HG03064 (cell line): Measurements from ENCODE around the gene MACROD2.
"Not testable (repeated sequence)": the region's sequence is repeated elsewhere in the genome, so short reads cannot be mapped to it uniquely, and the experiment has no call there.

ENCODE experiments used
- ATAC-seq: cut with Tn5 transposase; IDR thresholded peaks from one replicate; pipeline ENCODE4 v1.9.1; 2021; ENCODE audit warnings: low read depth; ENCODE audit not compliant: unreplicated experiment

The MACROD2 gene

GRCh38 chr20:15760001-15760621 lies 1764.8 kb downstream of the MACROD2 start:
- ATAC-seq = no peak

- ATAC-seq = no peak
Observed at GRCh38 chr20:15763366-15763765, 1768.0 kb downstream of the MACROD2 start.

GRCh38 chr20:15767586-15767985 lies 1772.3 kb downstream of the MACROD2 start:
- no peak for ATAC-seq

- no peak for ATAC-seq
Observed at GRCh38 chr20:15767999-15768741, 1772.9 kb downstream of the MACROD2 start.

- no peak for ATAC-seq
Observed at GRCh38 chr20:15772826-15773225, 1777.5 kb downstream of the MACROD2 start.

GRCh38 chr20:15774926-15775325 lies 1779.6 kb downstream of the MACROD2 start:
- no peak for ATAC-seq

DNA sequence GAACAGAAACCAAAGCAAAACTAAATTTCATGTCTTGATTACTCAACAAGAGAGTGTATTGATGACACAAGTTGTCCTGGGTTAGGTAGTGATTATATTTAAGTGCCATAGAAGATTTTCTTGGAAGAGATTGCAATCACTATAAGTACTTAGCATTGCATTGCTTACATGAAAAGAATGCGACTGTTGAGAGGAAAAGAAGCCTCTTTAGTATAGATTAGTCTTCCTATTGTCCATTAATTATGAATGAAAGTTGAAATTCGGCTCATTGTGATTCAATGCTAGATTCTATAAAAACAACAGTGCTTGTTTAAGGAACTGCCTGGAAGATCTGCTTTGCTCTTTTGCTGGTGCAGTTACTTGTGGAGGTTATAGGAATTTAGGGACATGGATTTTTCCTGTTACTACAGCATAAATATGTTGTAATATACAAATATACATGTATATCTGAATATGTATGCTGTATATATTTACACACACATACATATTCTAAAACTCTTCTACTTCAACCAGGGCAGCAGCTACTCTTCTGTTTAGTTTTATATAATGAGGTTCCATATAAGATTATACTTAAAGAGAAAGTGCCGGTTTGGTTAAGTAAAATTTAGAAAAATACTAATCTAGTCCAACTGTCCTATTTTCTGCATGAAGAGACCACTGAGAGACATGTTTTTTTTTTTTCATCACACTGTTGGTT lies 1781.6 kb downstream of the MACROD2 start:
- no peak for ATAC-seq

- no peak for ATAC-seq
Observed at GRCh38 chr20:15784020-15784419, 1788.7 kb downstream of the MACROD2 start.

- ATAC-seq = no peak
Observed at GRCh38 chr20:15789079-15789478, 1793.8 kb downstream of the MACROD2 start.

GRCh38 chr20:15792855-15793254 lies 1797.5 kb downstream of the MACROD2 start:
- no peak for ATAC-seq

DNA sequence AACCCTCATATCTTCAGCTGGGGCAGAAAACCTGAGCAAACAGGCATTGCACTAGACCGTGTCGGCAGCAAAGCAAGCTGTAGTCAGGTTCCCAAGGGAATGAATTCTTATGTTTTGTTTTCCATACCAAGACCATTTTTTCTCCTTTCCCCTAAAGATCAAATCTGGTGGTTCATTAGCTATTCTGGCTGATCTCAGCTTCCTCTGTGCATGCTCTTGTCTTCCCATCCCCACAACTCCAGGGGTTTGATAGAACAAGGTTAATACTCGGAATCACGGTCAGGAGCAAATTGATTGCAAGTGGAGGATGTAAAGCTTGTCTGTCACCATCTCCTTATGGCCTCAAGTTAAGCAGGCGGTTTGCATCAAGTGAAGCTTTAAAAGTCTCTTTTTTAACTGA lies 1799.1 kb downstream of the MACROD2 start:
- no peak for ATAC-seq

- ATAC-seq = no peak
Observed at GRCh38 chr20:15795305-15796019, 1800.1 kb downstream of the MACROD2 start.

DNA sequence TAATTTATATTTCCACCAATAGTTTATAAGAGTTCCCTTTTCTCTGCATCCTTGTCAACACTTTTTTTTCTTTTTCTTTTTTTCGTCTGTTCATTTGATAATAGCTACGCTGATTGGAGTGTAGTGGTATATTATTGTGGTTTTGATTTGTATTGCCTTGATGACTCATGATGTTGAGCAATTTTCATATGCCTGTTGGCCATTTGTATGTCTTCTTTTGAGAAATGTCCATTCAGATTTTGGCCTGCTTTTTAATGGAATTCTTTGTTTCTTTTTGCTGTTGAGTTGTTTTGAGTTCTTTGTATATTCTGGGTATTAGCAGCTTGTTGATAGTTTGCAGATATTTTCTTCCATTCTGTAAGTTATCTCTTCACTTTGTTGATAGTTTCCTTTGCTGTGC lies 1804.6 kb downstream of the MACROD2 start:
- no peak for ATAC-seq

DNA sequence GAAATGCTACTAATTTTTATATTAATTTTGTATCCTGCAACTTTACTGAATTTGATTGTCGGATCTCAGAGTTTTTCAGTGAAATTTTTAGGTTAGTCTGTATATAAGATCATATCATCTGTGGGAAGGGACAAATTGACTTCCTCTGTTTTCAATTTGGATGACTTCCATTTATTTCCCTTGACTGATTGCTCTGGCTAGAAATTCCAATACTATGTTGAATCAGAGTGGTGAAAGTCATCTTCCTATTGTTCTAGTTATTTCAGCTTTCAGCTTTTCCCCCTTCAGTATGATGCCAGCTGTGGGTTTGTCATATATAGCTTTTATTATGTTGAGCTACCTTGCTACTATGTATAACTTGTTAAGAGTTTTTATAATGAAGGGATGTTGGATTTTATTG lies 1806.7 kb downstream of the MACROD2 start:
- ATAC-seq = no peak

DNA sequence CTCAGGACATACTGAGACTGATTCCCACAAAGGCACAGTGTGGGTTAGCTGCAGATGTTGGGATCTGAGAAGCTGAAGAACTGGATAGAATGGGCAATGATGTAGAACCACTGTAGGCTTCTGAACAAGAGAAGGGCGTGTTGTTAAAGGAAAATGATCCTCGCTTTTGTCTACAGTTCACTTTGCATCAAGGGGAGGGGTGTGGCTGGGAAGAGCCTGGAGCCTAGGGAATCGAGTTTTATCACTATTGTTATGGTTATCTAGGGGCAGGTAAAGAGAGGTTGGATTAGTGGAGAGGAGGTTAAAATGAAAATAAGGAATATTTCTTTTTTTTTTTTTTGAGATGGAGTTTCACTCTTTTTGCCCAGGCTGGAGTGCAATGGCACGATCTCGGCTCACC lies 1809.8 kb downstream of the MACROD2 start:
- no peak for ATAC-seq

DNA sequence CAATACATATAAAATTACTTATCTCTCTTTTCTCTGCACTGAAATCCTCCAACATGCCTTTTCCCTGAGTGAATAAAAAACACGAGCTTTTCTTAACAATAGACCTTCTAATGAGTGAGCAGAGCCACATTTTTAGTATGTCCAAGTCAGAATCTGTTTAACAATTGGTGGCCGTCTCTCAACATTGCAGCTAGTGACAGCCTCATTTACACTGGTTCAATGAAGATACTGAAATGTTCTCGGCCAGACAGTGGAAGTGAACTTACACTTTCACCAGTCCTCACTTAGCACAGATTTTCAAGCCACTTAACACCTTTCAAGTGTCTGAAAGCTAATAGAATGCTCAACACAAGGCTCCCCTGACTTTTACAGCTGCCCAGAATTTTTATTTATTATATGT lies 1810.8 kb downstream of the MACROD2 start:
- ATAC-seq = no peak

DNA sequence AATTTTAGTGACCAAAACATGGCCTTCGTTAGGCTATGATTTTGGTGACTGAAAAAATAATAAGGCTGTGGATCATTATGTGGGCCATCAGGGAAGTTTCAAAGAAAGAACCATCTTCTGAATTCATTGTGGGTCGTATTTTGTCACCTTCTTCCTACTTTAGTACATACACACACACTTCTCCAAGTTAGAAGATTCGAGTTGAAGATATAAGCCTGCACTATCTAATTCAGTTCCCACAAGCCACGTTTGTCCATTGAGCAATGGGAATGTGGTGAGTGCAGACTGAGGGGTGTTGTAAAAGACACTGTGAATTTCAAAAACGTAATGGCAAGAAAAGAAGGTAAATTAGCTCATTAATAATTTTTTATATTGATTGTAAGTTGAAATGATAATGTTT lies 1812.0 kb downstream of the MACROD2 start:
- no peak for ATAC-seq

GRCh38 chr20:15807771-15808170 lies 1812.5 kb downstream of the MACROD2 start:
- not testable (repeated sequence) for ATAC-seq

DNA sequence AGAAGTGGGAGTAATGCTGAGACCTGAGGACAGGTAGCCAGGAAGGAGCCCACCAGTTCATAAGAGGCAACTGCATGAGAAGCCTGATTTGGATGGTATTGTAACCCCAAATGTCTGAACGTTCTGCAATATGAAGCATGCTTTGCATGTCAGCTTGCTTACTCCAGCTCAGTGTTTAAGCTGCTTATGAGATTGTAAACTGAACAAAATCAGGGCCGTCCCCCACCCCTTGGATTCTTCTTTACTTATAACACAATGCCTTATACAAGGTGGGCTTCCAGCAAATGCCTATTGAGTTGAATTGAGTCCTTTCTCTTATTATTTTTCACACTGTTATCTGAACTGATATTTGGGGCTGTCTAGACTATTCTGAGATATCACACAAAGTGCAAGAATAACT lies 1816.6 kb downstream of the MACROD2 start:
- ATAC-seq = no peak

GRCh38 chr20:15812696-15813095 lies 1817.4 kb downstream of the MACROD2 start:
- no peak for ATAC-seq

GRCh38 chr20:15814360-15814759 lies 1819.0 kb downstream of the MACROD2 start:
- no peak for ATAC-seq
